ENCODE results near the gene PLK1. TPM values are rescaled to one million over a fixed set of nuclear protein-coding genes. Genes with fewer than 3 reads are reported as not detected.

Gene PLK1
- total RNA-seq, 2 donors from 2014 or later: 6.6 to 15.6 TPM

DNA sequence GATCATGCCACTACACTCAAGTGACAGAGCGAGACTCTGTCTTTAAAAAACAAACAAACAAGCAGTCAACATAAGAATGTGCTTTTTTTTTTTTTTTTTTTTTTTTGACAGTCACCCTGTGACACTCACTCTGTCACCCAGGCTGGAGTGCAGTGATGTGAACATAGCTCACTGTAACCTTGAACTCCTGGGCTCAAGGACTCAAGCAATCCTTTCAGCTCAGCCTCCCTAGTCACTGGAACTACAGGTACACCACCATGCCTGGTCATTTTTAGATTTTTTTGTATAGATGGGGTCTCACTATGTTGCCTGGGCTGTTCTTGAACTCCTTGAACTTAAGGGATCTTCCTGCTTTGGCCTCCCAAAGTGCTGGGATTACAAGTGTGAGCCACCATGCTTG, 60.8 kb downstream of the PLK1 start:
- intact Hi-C loops (cut with DNase I, micrococcal nuclease): no loop called here
- DNase-seq (no peak), ATAC-seq (no peak)

Other genes starting within 250 kb of the PLK1 start
- 10 to 100 TPM; 29.3 to 42.5 TPM for gene COG7, start 225.7 kb upstream of the PLK1 start, total RNA-seq
- 10 to 100 TPM; 42.6 to 45.3 TPM for gene GGA2, start 168.4 kb upstream of the PLK1 start, total RNA-seq
- 10 to 100 TPM; 15.4 to 17.2 TPM for gene EARS2, start 121.5 kb upstream of the PLK1 start, total RNA-seq
- gene UBFD1, start 121.2 kb upstream of the PLK1 start, total RNA-seq: 10 to 100 TPM; 26.5 to 27.7 TPM
- 100 to 1,000 TPM; 100 to 136 TPM for gene NDUFAB1, start 82.6 kb upstream of the PLK1 start, total RNA-seq
- 1 to 10 TPM; 6.8 to 8.9 TPM for gene PALB2, start 37.6 kb upstream of the PLK1 start, total RNA-seq
- gene DCTN5, start 37.4 kb upstream of the PLK1 start, total RNA-seq: 10 to 100 TPM; 78.7 to 81.3 TPM
- 100 to 1,000 TPM; 140 to 199 TPM for gene ERN2, start 34.3 kb downstream of the PLK1 start, total RNA-seq
- 100 to 1,000 TPM; 171 to 227 TPM for gene CHP2, start 76.1 kb downstream of the PLK1 start, total RNA-seq
- 1 to 10 TPM; 3.8 to 7.3 TPM for gene PRKCB, start 157.1 kb downstream of the PLK1 start, total RNA-seq

Data from left colon (tissue), 2 donors.